Liver (tissue), 9 donors: Measurements from ENCODE around the gene PRICKLE4. TPM values are rescaled to one million over a fixed set of nuclear protein-coding genes. Genes with fewer than 3 reads are reported as not detected.

Experiments
- DNase-seq: peaks from one replicate; pipeline ENCODE4 v3.0.0-alpha.2; 2017; ENCODE audit warnings: low spot score
- H3K27ac ChIP-seq, 2 donors: one replicate each; pipeline ENCODE4 v1.7.0; 2013; ENCODE audit warnings: inconsistent platforms in 2 of 2, low read length in 2 of 2, control low read depth in 1 of 2, low read depth in 1 of 2, mild to moderate bottlenecking in 1 of 2
- H3K27me3 ChIP-seq, 4 donors: one replicate each; pipeline versions ENCODE4 v1.6.1 to v1.7.0; 2013; ENCODE audit warnings: low read length in 3 of 4, inconsistent platforms in 1 of 4, mild to moderate bottlenecking in 1 of 4, moderate library complexity in 1 of 4; ENCODE audit not compliant: control insufficient read depth in 4 of 4, insufficient read depth in 4 of 4
- H3K36me3 ChIP-seq, 4 donors: one replicate each; pipeline versions ENCODE4 v1.6.1 to v1.7.0; 2013; ENCODE audit warnings: low read length in 3 of 4, mild to moderate bottlenecking in 3 of 4, low read depth in 1 of 4, moderate library complexity in 1 of 4; ENCODE audit not compliant: control insufficient read depth in 4 of 4, insufficient read depth in 3 of 4
- H3K4me1 ChIP-seq, 4 donors: one replicate each; pipeline versions ENCODE4 v1.6.1 to v1.7.0; 2013; ENCODE audit warnings: low read length in 3 of 4, mild to moderate bottlenecking in 3 of 4, moderate library complexity in 1 of 4; ENCODE audit not compliant: control insufficient read depth in 4 of 4, insufficient read depth in 4 of 4
- H3K4me3 ChIP-seq, 3 donors: one replicate each; pipeline versions ENCODE4 v1.6.1 to v1.7.0; 2013; ENCODE audit warnings: low read length in 3 of 3, control low read depth in 1 of 3, low read depth in 1 of 3, mild to moderate bottlenecking in 1 of 3
- H3K9ac ChIP-seq, 2 donors: one replicate each; pipeline ENCODE4 v1.7.0; 2013; ENCODE audit warnings: low read length in 2 of 2, mild to moderate bottlenecking in 2 of 2, moderate library complexity in 2 of 2, control low read depth in 1 of 2, low read depth in 1 of 2
- H3K9me3 ChIP-seq, 4 donors: one replicate each; pipeline versions ENCODE4 v1.6.1 to v1.7.0; 2013; ENCODE audit warnings: low read length in 3 of 4; ENCODE audit not compliant: control insufficient read depth in 4 of 4
- FOXA1 ChIP-seq: IDR thresholded peaks from 2 replicates; pipeline ENCODE4 v1.6.1; 2016; ENCODE audit warnings: antibody characterized with exemption
- FOXA2 ChIP-seq: IDR thresholded peaks from 2 replicates; pipeline ENCODE4 v1.6.1; 2016; ENCODE audit warnings: antibody characterized with exemption
- GABPA ChIP-seq, 2 donors: IDR thresholded peaks in 1 of 2; conservative IDR thresholded peaks in 1 of 2; 2 replicates each; pipeline ENCODE4 v1.6.1; 2016; ENCODE audit warnings: antibody characterized with exemption in 2 of 2, mild to moderate bottlenecking in 1 of 2, moderate library complexity in 1 of 2
- HNF4G ChIP-seq: IDR thresholded peaks from 2 replicates; pipeline ENCODE4 v1.6.1; 2016; ENCODE audit warnings: antibody characterized with exemption
- JUND ChIP-seq, 2 donors: IDR thresholded peaks; 2 replicates each; pipeline ENCODE4 v1.6.1; 2016; ENCODE audit warnings: antibody characterized with exemption in 2 of 2
- NR2F2 ChIP-seq: IDR thresholded peaks from 2 replicates; pipeline ENCODE4 v1.6.1; 2016; ENCODE audit warnings: antibody characterized with exemption
- RAD21 ChIP-seq, 2 donors: IDR thresholded peaks; 2 replicates each; pipeline ENCODE4 v1.6.1; 2016; ENCODE audit warnings: antibody characterized with exemption in 2 of 2, mild to moderate bottlenecking in 2 of 2
- RXRA ChIP-seq, 2 donors: IDR thresholded peaks; 2 replicates each; pipeline ENCODE4 v1.6.1; 2017 to 2018; ENCODE audit warnings: antibody characterized with exemption in 2 of 2, mild to moderate bottlenecking in 1 of 2
- TAF1 ChIP-seq: conservative IDR thresholded peaks from 2 replicates; pipeline ENCODE4 v1.6.1; 2016; ENCODE audit warnings: antibody characterized with exemption, mild to moderate bottlenecking
- YY1 ChIP-seq: IDR thresholded peaks from 2 replicates; pipeline ENCODE4 v1.6.1; 2016; ENCODE audit warnings: antibody characterized with exemption, mild to moderate bottlenecking
- WGBS: extraction: QIAGEN DNeasy Blood & Tissue Kit; methylation state at CpG from one replicate; pipeline ENCODE4 v1.1.7; 2013; 5-methylcytosine and 5-hydroxymethylcytosine counted together
- polyA plus RNA-seq, 2 donors: library from polyadenylated mRNA; stranded (reverse) in 1 of 2; unstranded in 1 of 2; fragments of 200-250 nt in 1 of 2; fragments of >200 nt in 1 of 2; fragmentation: Nextera tagmentation in 1 of 2; extraction: Ambion mirVana in 1 of 2; gene quantifications; one replicate each; pipeline versions ENCODE4 v1.2.1 to v1.2.3, GENCODE V29; 2013 to 2015
- total RNA-seq, 2 donors: library from RNA; depleted of rRNA; stranded (reverse); fragments of >200 nt; gene quantifications; one replicate each; pipeline ENCODE4 v1.2.3, GENCODE V29; 2014
- TF ChIP-seq, protein P1 (sequence below): IDR thresholded peaks from 2 replicates; pipeline ENCODE4 v1.6.1; 2016; ENCODE audit warnings: antibody characterized with exemption
- TF ChIP-seq, protein P2 (sequence below): IDR thresholded peaks from 2 replicates; pipeline ENCODE4 v1.6.1; 2016; ENCODE audit warnings: antibody characterized with exemption, mild to moderate bottlenecking
- donor health status: healthy.
- donor health status: healthy.
- donor health status: healthy.
- donor health status: healthy.
- donor health status: healthy.

PRICKLE4 gene
- total and polyA plus RNA-seq, 4 donors, result 0.37 to 1.4 (median 0.98) TPM; not detected in 1

DNA sequence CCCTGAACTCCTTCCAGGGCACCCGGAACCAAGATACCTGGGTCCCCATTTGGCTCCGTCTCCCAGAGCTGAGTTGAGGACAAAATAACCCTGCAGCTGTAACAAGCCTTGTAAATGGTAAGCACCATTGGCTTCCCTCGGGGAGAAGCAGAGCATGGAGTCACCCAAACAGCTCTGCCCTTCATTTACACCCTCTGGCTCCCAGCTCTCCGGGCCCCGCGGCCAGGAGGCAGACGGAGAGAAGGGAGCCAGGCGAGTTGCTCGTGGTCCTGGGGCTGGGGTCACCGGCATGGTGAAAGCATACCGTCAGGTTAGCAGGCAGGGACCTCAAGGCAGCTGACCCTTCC lies 47.2 kb upstream of the PRICKLE4 start:
- Histone ChIP-seq H3K36me3 (no peaks in the 10 kb centered on the region), H3K9me3 (no peaks in the 10 kb centered on the region), H3K4me1 (peaks cover 0 to 13% (median 8%) of the 10 kb centered on the region in 4 donors), H3K27me3 (no peaks in the 10 kb centered on the region), H3K4me3 (no peak overlapping the region), H3K9ac (no peak overlapping the region), H3K27ac (peak overlapping the region; percentile 81 to 90)
- no peak for DNase-seq
- TF ChIP-seq FOXA1, result no peak
- TF ChIP-seq JUND (IDR thresholded peaks at IDR 0.05), result no peak
- no peak for TF ChIP-seq HNF4G
- no peak for TF ChIP-seq TAF1
- no peak for TF ChIP-seq FOXA2
- TF ChIP-seq RXRA (IDR thresholded peaks at IDR 0.05), result no peak
- TF ChIP-seq YY1, result no peak
- TF ChIP-seq, protein P1, sequence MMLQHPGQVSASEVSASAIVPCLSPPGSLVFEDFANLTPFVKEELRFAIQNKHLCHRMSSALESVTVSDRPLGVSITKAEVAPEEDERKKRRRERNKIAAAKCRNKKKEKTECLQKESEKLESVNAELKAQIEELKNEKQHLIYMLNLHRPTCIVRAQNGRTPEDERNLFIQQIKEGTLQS, result no peak
- TF ChIP-seq, protein P2, sequence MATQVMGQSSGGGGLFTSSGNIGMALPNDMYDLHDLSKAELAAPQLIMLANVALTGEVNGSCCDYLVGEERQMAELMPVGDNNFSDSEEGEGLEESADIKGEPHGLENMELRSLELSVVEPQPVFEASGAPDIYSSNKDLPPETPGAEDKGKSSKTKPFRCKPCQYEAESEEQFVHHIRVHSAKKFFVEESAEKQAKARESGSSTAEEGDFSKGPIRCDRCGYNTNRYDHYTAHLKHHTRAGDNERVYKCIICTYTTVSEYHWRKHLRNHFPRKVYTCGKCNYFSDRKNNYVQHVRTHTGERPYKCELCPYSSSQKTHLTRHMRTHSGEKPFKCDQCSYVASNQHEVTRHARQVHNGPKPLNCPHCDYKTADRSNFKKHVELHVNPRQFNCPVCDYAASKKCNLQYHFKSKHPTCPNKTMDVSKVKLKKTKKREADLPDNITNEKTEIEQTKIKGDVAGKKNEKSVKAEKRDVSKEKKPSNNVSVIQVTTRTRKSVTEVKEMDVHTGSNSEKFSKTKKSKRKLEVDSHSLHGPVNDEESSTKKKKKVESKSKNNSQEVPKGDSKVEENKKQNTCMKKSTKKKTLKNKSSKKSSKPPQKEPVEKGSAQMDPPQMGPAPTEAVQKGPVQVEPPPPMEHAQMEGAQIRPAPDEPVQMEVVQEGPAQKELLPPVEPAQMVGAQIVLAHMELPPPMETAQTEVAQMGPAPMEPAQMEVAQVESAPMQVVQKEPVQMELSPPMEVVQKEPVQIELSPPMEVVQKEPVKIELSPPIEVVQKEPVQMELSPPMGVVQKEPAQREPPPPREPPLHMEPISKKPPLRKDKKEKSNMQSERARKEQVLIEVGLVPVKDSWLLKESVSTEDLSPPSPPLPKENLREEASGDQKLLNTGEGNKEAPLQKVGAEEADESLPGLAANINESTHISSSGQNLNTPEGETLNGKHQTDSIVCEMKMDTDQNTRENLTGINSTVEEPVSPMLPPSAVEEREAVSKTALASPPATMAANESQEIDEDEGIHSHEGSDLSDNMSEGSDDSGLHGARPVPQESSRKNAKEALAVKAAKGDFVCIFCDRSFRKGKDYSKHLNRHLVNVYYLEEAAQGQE, result no peak
- no peak for TF ChIP-seq RAD21 (IDR thresholded peaks at IDR 0.05)
- no peak for TF ChIP-seq GABPA (IDR thresholded peaks at IDR 0.05 in 1 of 2, conservative IDR thresholded peaks at IDR 0.05 in 1 of 2)
- TF ChIP-seq NR2F2, result no peak
- 71% methylated on average over 11 of the region's 11 CpGs for WGBS

DNA sequence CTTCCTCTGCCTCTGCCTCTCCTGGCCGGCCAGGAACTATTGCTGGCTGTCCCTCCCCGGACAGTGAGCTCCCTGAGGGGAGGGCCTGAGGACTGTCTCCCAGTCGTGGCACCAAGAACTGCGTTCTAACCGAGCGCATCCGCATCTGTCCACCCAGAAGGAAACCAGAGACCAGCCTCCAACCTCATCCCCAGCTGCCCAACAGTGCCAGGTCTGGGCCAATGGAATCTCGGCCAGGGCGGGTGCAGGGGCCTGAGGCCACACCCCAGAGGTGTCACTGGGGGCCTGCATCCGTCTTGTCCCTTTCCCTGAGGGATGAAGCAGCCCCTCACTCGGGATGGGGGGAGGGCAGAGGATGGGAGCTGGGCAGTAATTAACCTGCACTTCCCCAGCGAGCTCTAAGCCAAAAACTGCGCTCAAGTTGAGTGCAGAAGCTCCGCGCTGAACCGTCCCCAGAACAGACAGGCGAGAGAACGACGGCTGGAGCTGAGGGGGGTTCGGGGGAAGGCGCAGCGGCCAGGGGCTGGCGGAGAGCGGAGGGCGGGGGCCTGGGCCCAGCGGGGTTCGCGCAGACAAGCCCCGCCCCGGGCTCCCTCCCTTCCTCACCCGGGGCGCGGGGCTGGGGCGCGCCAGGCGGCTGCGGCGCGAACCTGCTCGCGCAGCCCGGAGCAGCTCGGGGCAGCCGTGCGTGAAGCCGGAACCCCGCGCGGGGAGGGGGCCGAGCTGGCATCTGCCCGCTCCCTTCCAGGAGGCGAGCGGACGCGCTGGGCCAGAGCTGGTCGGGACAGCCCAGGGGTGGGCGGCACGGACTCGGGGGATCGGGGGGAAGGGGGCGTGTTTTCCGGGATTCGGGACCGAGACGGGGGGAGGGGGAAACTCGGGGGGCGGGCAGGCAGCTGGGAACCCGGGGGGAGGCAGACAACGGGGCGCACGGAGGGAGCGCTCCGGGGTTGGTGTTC lies 46.6 kb upstream of the PRICKLE4 start:
- H3K4me3 ChIP-seq, result peak overlapping the region; percentile 63 to 84 (median 77)
- DNase-seq, result no peak
- WGBS, result 5% methylated on average over 73 of the region's 73 CpGs
- no peaks in the 10 kb centered on the region for H3K9me3 ChIP-seq
- TF ChIP-seq YY1, result no peak
- TF ChIP-seq, protein P1, result no peak
- TF ChIP-seq RAD21 (IDR thresholded peaks at IDR 0.05), result no peak
- no peak for TF ChIP-seq RXRA (IDR thresholded peaks at IDR 0.05)
- H3K27ac ChIP-seq, result peak overlapping the region; percentile 81 to 90
- no peaks in the 10 kb centered on the region for H3K27me3 ChIP-seq
- peak overlapping the region in 1 of 2 donors; percentile 18 for H3K9ac ChIP-seq
- no peaks in the 10 kb centered on the region for H3K36me3 ChIP-seq
- peaks cover 0 to 13% (median 7%) of the 10 kb centered on the region in 4 donors for H3K4me1 ChIP-seq
